SK-N-DZ (cell line): ENCODE results near the gene MICAL3.
A peak's percentile ranks its signal among the peaks of the same experiment; 100 is the strongest.
"Not testable (repeated sequence)": the region's sequence is repeated elsewhere in the genome, so short reads cannot be mapped to it uniquely, and the experiment has no call there.

ENCODE experiments used
- DNase-seq: peaks from one replicate; pipeline ENCODE4 v3.0.0-alpha.2; 2015; ENCODE audit warnings: low spot score

Gene MICAL3

DNA sequence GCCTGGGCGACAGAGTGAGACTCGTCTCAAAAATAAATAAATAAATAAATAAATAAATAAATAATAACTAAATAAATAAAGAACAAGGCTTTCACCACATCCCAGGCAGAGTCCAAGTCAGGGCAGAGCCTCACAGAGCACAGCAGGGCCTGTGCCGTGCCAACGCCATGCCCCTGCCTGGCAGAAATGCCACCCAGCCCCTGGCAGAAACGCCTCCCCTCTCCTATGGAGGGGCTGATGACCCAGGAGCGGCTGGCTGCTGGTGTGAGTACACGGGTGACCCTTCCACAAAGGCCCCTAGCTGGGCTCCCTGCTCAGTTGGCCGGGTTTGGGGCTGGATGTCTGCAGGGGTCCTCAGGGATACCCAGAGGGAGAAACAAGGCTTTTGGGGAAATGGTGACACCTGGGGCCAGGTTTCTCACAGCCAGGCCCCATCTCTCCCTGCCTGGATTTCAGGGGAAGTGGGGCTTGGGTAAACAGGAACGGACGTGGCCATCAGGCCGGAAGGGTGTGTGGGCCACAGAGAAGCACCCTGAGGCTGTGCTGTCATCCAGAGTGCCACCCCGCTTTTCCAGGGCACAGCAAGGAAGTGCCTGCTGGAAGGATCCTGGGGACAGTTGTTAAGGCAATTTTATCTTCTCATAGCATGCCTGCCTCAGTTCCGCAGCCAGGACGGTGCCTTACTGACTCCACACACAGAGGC is 255.2 kb downstream of the MICAL3 start:
- no peak for DNase-seq

DNA sequence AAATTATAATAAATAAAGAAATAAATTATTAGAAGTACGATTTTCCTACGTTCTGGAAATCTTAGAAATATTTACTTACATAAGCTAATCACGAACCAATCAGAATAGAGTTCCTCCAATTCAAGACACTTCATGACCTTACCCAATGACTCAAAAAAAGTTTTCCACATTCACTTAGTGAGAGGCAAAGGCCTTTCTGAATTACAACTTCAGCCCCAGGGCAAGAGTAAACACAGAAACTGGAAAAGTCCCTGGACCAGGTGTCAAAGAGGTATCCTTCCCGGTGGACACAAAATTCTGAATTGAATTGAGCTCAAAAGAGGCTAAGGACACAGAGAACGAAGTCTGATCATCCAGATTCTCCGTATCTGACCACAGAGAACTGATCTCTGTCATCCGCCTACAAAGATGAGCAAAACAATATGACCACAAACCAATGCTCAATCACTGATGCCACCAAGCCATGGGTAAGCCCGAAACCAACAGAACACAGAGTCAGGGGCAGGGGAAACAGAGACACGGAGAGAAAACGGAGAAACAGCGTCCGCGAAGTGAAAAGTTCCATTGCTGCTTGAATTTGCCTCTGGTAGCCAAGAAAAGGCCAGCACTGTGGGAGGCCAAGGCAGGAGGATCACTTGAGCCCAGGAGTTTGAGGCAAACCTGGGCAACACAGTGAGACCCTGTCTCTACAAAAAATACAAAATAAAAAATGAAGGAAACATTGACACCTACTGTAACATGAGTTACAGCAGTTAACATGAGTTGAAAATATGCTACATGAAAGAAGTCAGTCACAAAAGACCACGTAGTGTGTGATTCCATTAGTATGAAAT is 256.9 kb downstream of the MICAL3 start:
- DNase-seq = no peak

DNA sequence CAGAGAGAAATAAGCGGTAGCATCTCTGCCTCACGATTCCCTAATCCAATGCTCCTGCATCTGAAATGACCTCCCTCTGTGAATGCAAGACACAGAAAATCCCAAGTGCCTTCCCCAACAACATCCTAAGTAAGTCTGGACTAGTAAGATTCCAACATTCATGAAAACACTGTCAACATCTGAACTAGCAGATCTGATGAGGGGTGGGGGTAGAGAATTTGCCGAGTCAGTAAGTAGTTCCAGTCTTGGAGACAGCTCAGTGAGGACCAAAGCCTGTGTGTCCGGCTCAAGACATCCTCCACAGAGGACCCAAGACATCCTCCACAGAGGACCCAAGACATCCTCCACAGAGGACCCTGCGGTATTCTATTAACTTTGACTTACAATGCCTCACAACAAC is 259.5 kb downstream of the MICAL3 start:
- not testable (repeated sequence) for DNase-seq

DNA sequence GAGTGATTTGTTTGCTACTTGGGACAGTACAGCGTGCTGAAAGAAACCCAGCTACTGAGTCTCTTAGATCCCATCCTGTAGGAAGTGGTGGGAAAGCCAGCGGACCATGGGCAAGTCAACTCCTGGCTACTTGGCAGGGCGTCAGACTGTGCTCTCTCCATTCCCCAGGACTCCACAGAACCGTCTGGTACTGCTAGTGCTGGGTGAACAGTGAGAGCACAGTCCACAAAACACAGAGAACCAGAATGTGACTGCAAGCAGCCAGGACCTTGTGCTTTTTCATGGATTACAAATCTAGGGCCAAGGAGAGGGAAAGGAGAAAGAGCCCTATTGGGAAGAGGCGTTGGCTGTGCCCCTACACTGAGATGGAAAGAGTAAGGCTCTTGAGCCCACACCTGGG is 260.3 kb downstream of the MICAL3 start:
- no peak for DNase-seq

DNA sequence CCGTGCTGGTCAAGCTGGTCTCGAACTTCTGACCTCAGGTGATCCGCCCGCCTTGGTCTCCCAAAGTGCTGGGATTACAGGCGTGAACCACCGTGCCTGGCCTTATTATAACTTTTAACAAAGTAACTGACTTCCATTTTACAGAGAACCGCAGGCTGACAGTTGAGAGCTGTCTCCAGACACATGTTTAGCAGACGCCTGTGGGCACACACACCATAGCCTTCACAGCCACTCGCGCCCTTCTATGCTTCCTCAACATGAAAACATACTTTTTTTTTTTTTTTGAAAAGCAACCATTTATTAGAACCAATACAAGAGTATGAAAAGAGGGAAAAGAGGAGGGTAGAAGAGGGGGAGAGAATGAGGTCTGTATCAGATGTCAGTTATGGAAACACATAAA is 260.9 kb downstream of the MICAL3 start:
- not testable (repeated sequence) for DNase-seq

DNA sequence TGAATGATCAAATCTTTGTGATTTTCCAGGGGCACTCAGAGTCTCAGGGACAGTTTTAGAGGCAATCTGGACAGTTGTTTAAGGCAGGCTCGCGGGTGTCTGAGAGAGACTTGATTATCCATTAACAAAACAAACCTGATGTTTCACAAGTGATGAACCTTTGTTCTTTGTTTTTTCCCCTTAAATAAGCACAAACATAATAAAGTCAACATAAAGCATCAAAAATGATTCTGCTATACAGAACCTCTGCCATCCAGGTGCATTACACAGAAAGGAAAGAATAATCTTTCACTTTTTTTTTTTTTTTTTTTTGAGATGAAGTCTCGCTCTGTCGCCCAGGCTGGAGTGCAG is 263.2 kb downstream of the MICAL3 start:
- no peak for DNase-seq

DNA sequence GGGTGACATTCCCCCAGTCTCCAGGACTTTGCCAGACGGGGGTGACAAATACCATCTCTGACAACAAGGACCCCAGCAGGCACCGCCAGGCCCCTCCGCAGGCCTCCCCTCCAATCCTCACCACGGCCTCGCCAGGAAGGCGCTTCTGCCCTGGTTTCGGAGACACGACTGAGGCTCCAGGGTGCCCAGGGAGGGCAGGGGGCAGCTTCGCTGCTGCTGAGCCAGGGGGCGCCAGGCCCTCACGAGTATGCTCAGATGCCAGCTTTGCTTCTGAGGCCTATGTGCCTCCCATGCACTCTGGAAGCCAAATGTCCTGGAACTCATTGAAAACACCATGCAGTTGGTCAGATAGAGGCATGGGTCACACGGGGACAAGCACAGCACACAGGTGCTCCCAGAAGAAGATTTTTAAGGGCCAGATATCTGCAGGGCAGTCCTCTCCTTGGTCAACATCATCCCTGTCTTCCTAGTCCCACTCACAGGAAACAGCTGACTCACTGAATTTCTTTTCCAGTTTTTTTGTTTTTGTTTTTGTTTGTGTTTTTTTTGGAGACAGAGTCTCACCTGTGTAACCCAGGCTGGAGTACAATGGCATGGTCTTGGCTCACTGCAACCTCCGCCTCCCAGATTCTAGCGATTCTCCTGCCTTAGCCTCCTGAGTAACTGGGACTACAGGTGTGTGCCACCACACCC is 270.0 kb downstream of the MICAL3 start:
- no peak for DNase-seq

DNA sequence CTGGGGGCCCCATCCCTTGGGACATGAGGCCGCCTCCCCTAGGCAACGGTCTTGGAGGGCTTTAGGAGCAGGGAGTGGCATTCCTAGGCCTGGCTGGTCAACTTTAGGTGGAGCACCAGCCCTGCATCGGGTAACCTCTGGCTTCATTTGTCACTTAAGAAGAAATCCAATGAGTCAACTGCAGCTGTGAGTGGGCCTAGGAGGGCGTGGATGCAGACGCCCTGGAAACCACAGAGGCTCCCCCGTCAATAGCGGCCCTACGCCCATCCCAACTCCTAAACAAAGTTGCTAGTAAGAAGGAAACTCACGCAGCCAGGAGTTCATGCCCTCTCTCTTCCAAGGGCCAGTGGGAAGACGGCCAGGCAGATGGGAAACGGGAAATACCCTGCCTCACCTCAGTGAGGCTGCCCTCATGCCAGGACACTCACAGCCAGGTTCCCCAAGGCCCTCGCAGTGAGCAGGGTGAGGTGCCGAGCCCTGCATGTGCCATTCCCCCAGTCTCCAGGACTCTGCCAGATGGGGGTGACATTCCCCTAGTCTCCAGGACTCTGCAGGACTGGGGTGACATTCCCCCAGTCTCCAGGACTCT is 270.9 kb downstream of the MICAL3 start:
- DNase-seq = no peak

DNA sequence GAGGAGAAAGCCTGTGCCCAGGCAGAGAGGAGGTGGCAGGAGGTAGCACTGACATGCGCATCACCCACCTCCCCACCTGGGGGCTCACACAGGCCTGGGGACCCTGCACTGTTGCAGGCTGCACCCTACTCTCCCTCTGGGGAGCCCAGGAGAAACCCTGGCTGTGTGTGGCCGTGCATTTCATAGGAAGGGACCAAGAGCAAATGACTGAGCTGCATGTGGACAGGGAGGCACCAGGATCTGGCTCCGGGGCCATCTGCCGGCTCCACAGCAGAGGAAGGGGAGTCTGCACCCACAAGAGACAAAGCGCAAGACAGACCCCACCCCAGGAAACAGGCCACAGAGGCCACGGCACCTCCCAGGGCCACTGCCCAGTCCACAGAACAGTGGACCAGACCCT is 272.8 kb downstream of the MICAL3 start:
- no peak for DNase-seq

DNA sequence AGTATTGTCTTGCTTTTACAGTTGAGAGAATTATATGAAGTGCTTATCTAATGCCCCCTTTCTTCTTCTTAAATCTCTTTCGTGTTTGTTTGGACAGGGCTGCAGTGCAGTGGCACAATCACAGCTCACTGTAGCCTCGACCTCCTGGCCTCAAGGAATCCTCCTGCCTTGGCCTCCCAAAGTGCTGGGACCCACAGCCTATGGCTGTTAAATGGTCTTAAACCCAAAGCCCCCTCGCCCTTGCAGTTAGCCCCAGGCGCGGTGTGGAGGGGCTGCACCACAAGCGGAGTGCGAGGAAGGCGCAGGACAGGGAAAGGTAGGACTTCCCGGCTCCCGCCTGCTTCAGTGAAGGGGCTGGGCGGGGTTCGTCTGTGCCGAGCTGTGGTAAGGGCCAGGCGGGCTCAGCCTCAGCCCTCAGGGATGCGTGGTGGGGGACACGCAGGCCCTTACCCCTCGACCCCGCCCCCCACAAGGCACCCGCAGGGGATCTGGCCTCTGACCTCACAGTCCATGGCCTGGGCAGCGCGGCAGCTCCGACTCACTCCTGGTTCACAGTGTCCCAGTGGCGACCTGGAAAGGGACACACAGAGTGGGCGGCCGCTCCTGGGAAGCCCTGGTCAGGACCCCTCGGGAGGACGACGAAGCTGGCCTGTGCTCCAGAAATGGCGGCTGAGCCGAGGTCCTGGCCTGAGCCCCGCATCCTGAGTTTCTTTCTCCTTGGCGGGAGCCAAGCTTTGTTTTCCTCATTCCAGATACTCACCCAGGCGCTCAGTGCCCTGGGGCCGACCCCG is 274.6 kb downstream of the MICAL3 start:
- no peak for DNase-seq

DNA sequence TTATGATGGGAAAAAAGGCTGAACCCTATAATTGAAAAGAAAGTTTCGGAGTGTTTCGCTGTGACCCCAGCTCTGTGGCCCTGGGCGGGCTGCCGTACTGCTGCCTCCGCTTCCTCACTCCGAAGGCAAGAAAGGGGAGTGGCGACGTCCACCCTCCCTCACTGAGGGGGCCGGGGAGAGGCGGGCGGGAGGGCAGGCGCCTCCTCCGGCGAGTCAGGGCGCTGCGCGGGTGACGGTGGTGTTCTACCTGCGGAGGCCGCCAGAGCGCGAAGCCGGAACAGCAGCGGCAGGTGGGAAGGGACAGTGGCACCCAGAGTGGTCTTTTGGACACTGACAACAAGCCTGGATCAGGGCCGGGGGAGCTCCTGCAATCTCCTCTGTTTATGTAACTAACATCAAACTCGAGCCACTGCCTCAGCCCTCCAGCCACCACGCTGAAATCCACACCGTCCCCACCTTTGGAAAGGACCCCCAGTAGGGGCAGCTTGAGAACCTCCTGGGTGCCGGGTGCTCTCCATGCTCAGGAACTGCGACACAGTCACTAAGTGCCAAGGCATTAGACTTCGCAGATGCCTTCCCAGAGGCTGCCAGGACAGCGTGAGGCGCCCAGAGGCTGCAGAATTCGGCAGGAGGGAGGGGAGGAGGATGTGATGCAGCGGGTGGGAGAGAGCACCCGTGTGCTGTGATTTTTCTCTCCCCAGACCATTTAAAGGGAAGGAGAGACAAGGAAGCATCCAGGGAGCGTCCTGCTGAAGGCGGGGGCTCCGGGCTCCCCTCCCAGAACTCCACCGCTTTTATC is 275.6 kb downstream of the MICAL3 start:
- DNase-seq = no peak

DNA sequence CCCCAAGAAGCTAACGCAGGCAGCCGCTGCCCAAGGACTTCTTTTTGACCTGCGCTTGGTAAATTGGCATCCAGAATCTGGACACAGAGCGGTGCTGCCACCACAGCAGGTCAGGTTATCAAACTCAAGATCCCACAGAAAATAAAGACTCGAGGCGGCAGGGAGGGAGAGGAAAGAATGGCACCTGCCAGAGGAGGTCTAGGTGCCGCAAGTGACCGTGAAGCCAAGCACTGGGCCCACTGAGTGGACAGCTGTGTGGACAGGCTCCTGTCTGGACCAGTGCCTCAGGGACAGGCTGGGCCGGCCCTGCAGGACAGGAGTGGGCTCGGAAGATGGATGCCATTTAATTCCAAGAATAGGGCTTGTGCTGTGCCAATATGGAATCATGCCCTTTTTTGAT is 277.4 kb downstream of the MICAL3 start:
- DNase-seq = no peak

DNA sequence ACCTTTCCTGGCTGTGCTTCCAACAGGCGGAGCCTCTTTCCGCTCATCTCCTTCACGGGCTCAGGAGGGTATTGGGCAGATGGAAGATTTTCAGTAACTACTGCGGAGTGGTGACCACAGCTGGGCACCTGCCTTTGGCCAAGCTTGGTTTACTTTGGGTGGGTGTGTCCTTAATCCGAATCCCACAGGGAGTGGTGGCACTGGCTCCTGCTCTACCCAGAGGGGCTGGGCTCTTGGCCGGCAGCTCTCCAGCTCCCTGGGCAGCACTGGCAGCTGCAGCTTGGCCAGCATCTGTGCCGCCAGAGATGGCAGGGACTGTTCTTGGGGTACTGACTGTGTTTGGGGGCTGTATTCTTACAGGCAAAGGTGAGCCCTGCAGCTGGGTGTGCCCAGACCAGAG is 279.9 kb downstream of the MICAL3 start:
- DNase-seq = no peak

DNA sequence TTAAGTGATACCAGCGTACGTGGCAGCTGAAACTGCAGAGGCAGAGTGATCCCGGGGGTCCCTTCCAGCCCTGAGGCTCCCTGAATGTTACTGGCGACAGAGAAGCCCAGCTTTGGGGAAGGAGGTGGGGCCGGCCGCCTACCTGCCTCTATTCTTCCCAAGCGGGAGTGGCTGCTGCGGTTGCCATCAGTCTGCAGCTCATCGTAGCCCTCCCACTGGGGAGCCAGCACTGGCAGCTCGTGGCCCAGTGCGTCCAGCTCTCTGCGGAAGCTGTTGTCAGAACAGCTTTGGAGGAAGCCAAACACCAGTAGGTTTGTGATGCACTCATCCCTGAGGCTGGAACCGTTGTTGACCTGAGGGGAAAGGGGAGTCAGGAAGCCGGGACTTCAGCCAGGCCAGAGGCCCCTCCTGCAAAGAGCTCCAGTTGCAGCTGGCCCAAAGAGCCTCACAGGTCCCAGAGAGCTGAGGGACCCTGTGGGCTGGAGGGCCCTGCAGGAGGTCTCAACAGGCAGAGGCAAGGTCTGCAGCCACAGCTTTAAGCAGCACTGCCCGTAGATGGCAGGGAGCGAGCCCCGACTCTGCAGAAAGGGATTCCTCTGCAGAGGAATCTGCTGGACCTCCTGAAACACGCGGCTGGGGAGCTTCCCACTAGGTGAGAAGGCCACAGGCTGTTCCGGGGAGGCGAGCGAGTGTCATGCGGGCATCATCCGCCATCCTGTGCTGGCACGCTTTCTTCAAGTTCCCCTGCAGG is 280.5 kb downstream of the MICAL3 start:
- DNase-seq = no peak

DNA sequence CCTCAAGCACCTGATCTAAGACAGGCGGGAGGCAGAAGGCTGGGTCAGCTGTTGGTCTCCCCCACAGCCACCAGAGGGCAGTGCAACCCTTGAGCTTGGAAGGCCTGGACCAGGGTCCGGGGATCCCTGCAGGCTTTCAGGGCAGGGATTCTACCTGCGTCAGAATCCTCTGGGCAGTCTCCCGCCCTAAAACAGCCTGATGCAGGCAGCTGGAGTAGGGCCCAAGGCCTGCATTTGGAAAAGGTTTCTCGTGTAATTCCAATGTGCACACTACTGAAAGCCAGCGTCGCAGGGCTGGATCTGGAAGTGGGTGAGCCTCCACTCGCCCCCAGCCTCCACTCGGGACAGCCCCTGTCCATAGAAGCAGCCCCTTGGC is 281.8 kb downstream of the MICAL3 start:
- peak; percentile 82 for DNase-seq

DNA sequence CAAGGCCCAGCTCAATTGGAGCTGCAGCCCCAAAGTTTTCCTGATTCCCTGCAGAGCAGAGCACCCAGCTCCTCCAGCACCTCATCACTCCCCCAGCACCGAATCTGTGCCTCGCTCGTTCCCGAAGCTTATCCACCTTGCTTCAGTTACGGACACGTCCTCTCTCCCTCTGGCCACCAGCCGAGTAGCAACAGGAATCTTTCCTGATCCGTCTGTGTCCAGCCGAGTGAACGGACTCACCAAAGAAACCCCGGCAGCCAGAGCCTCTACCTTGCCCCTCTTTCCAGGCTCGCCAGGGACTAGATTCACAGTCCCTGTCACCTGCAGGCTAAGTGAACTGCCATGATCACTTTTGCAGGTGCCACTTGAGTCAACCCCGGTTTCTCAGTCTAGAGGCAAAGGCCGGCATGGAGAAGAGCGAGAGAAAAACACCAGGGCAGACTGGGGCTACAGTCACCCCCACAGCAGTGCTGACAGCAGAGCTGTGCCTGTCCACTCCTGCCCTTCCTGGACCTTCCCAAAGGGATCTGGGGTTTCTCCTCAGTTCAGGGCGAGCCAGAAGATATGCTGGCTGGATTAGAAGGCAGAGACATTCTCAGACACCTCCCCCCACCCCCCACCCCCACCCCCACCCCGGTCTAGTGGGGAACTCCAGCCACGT is 282.4 kb downstream of the MICAL3 start:
- DNase-seq = no peak

DNA sequence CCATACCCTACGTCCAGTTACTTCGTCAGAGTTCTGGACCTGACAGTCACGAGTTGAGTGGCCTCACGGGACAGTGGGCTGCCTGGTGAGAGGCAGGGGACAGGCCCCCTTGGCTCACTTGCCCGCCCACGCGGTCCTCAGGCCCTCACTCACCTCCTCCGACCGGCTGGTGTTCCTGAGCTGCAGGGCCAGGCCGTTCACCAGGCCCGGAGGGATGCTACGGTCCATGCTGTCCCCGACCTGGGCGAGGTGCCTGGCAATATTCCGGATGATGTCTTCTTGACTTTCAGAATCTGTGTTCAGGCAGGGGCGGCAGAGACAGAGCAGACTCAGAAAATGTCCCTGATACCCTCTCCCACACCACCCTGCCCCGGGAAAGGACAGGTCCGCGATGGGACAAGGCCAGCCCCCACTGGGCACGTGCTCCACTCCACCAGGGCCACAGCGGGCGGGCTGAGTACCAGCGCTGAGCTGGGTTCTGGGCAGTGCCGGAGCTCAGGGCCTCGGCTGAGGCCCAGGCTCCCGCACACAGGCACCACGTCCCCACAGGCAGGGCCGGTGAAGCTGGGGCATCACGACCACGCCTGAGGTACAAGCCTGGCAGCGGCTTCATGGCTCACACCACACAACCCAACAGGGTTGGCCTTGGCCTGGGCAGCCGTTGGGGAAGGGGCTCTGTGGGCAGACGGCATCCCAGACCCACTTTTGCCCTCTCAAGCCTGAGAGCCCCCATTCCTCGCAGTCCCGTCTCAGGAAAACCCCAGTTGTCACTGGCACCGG is 285.0 kb downstream of the MICAL3 start:
- no peak for DNase-seq

DNA sequence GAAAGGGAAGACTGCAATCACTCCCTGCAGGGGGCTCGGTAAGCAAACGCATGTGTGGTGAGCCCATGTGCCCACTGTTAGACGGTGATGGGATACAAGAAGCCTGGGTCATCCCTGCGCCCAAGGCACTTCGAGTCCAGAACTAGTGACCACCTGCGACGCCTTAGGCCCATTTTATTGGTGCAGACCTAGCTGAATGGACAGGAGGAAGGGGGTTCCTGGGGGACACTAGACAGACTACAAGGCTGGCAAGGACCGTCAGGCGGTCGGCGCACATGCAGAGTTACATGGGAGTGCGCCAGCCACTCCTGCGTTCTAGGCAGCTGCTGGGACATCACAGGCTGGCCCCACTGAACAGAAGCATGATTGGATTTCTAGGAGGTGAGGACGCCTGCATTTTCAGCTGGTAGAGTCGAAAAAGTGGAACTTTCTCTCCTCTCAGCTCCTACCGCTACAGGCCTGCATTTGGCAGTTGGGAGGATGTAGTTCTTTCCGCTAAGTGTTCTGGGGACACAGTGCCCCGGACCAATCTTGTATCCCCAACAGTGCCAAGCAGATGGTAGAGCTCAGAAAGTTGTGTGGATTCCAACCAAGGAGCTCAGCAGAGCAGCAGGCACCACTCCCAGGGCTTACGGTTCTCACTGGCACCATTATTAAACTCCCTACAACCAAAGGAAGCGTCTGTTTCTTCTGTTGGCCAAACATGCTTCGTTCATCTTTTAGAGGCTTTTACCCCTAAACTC is 285.8 kb downstream of the MICAL3 start:
- no peak for DNase-seq
